ENCODE measurements around the gene TOP3B. TPM values are rescaled to one million over a fixed set of nuclear protein-coding genes. Genes with fewer than 3 reads are reported as not detected.
"Not testable (repeated sequence)": the region's sequence is repeated elsewhere in the genome, so short reads cannot be mapped to it uniquely, and the experiment has no call there.

Gene TOP3B
- total and polyA plus RNA-seq, 2 donors = 17.4 to 18.4 TPM

DNA sequence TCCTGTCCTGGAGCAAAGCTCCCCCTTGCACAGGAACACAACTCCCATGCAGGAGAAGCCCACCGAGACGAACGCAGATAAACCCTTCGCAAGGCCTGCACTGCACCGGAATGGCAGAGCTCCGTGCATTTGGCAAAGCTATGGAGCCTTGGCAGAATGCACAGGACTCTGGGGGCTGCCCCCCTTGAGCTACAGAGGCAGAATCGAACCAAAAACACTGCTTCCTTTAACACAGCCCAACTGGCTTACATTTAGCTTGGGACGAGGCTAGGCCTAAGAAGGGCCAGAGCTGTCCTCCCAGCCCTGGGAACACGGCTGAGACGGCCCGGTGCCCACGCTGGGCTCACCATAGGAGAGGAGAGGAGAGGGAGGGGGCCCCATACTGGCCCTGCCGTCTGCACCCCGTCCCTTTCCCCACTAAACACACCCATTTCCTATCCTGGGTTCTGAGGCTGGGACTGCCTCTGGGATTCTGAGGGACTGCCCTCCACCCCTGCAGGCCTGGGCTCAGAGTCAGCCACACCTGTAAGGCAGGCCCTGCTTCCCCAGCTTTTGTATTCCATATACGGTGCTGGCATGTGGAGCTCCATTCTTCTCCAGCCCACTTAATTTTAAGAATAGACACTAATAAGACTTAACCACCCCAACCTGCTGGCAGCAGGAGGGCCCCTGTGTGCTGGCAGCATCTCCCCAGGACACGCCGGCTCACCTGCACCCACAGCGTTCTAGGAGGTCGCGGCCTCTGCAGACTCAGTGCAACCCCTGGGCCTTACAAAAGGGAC, 62.9 kb downstream of the TOP3B start:
- Histone ChIP-seq H3K4me1 (ENCODE audit: control insufficient read depth in 2 of 2, insufficient read depth in 2 of 2, low read length in 2 of 2) (no peaks in the 10 kb centered on the region), H3K27me3 (ENCODE audit: control insufficient read depth in 2 of 2, insufficient read depth in 1 of 2, low read length in 1 of 2) (no peaks in the 10 kb centered on the region), H3K36me3 (ENCODE audit: control insufficient read depth in 2 of 2, insufficient read depth in 2 of 2, low read length in 1 of 2) (peaks cover 2 to 5% of the 10 kb centered on the region in 2 donors), H3K4me3 (ENCODE audit: low read length in 2 of 2) (no peak overlapping the region), H3K27ac (ENCODE audit: low read depth in 1 of 2, low read length in 1 of 2) (no peak overlapping the region), H3K9me3 (ENCODE audit: control insufficient read depth in 2 of 2, insufficient read depth in 1 of 2, low read length in 1 of 2) (no peaks in the 10 kb centered on the region)
- DNase-seq (ENCODE audit: low read depth in 6 of 9, low spot score in 9 of 9) = no peak
- 97% methylated on average over 20 of the region's 20 CpGs for WGBS

DNA sequence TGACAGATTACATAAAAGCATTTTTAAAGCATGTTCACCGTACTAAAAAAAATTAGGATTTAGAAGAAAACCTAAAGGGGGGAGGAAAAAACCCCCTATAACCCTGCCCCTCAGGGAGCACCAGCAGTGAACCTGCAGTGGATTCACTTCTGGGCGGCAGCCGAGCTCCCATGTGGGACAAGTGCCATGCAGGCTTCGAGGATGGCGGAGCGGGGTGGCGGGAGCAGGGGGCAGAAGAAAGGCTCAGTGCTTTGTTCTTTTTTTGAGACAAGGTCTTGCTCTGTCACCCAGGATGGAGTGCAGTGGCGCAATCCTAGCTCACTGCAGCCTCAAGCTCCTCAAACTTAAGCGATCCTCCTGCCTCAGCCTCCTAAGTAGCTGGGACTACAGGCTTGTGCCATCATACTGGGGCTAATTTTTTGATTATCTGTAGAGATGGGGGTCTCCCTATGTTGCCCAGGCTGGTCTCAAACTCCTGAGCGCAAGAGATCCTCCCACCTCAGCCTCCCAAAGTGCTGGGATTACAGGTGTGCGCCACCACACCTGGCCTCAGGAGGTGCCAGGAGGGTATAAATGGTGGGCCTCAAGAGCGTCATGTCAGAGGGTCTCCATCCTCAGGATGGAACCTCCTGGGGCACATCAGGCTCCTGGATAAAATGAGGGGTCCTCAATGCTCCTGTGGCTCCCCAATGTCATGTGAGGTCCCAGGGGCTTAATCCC, 64.0 kb downstream of the TOP3B start:
- H3K27ac ChIP-seq (ENCODE audit: low read depth in 1 of 2, low read length in 1 of 2) = no peak overlapping the region
- H3K4me3 ChIP-seq (ENCODE audit: low read length in 2 of 2) = no peak overlapping the region
- H3K27me3 ChIP-seq (ENCODE audit: control insufficient read depth in 2 of 2, insufficient read depth in 1 of 2, low read length in 1 of 2) = no peaks in the 10 kb centered on the region
- H3K36me3 ChIP-seq (ENCODE audit: control insufficient read depth in 2 of 2, insufficient read depth in 2 of 2, low read length in 1 of 2) = peaks cover 2 to 5% of the 10 kb centered on the region in 2 donors
- no peaks in the 10 kb centered on the region for H3K9me3 ChIP-seq (ENCODE audit: control insufficient read depth in 2 of 2, insufficient read depth in 1 of 2, low read length in 1 of 2)
- no peak for DNase-seq (ENCODE audit: low read depth in 6 of 9, low spot score in 9 of 9)
- 97% methylated on average over 12 of the region's 12 CpGs for WGBS
- H3K4me1 ChIP-seq (ENCODE audit: control insufficient read depth in 2 of 2, insufficient read depth in 2 of 2, low read length in 2 of 2) = no peaks in the 10 kb centered on the region

DNA sequence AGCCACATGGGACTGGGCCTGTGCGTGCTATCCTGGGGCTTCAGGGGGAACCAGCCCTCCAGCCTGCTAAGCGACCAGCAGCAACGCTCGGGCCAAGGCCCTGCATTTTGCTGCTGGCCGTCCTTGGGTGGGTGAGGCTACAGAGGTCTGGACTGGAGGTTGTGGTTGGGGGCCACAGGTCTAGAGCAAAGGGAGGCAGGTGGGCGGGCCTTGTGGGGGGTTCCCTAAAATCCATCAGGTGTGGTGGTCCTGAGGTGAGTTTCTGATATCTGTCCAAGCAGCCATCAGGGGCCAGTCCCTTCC, 64.7 kb downstream of the TOP3B start:
- H3K4me1 ChIP-seq (ENCODE audit: control insufficient read depth in 2 of 2, insufficient read depth in 2 of 2, low read length in 2 of 2) = no peaks in the 10 kb centered on the region
- no peak overlapping the region for H3K4me3 ChIP-seq (ENCODE audit: low read length in 2 of 2)

DNA sequence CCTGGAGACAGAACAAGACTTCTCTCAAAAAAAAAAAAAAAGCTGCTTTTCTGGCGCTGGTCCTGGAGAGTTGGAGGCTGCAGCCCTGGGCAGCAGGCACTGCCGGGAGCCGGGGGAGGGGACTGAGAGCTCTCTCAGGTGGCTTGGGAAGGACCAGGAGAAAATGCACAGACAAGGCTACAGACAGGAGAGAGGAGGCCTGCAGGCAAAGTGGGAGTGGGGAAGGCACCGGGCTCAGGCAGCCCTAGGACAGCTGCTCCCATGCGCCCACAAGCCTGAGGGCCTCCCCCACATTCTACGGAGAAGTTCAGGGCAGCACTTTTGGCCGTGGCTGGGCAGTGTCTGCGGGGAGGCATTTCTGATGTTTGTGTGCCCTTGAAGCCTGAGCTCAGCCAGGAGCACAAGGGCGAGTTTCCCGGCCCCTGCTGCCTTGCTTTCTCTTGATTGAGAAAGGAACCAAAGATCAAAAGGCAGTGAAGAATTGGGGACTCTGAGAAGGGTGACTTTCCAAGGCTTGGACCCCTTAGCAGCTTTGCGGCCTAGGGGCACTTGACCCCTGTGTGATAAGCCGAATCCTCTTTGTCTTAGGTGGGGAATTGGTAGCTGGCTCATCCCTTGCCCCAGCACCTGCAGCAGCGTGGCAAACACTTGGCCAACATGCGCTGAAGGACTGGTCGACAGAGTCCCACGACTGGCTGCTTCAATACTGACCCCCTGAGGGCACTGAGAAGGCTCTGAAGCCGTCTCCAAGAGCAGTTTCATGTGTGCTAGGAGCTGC, 65.2 kb downstream of the TOP3B start:
- no peaks in the 10 kb centered on the region for H3K27me3 ChIP-seq (ENCODE audit: control insufficient read depth in 2 of 2, insufficient read depth in 1 of 2, low read length in 1 of 2)
- H3K27ac ChIP-seq (ENCODE audit: low read depth in 1 of 2, low read length in 1 of 2) = no peak overlapping the region
- no peak for DNase-seq (ENCODE audit: low read depth in 6 of 9, low spot score in 9 of 9)
- H3K4me3 ChIP-seq (ENCODE audit: low read length in 2 of 2) = no peak overlapping the region
- 92% methylated on average over 17 of the region's 17 CpGs for WGBS
- H3K36me3 ChIP-seq (ENCODE audit: control insufficient read depth in 2 of 2, insufficient read depth in 2 of 2, low read length in 1 of 2) = peaks cover 0 to 2% of the 10 kb centered on the region in 2 donors
- H3K4me1 ChIP-seq (ENCODE audit: control insufficient read depth in 2 of 2, insufficient read depth in 2 of 2, low read length in 2 of 2) = no peaks in the 10 kb centered on the region
- H3K9me3 ChIP-seq (ENCODE audit: control insufficient read depth in 2 of 2, insufficient read depth in 1 of 2, low read length in 1 of 2) = no peaks in the 10 kb centered on the region

More for the DNA sequence above, 64.7 kb downstream of the TOP3B start:
- Histone ChIP-seq H3K27ac (ENCODE audit: low read depth in 1 of 2, low read length in 1 of 2) (no peak overlapping the region), H3K36me3 (ENCODE audit: control insufficient read depth in 2 of 2, insufficient read depth in 2 of 2, low read length in 1 of 2) (peaks cover 2 to 3% of the 10 kb centered on the region in 2 donors), H3K27me3 (ENCODE audit: control insufficient read depth in 2 of 2, insufficient read depth in 1 of 2, low read length in 1 of 2) (no peaks in the 10 kb centered on the region), H3K9me3 (ENCODE audit: control insufficient read depth in 2 of 2, insufficient read depth in 1 of 2, low read length in 1 of 2) (no peaks in the 10 kb centered on the region)
- DNase-seq (ENCODE audit: low read depth in 6 of 9, low spot score in 9 of 9) = no peak
- 96% methylated on average over 6 of the region's 6 CpGs for WGBS

DNA sequence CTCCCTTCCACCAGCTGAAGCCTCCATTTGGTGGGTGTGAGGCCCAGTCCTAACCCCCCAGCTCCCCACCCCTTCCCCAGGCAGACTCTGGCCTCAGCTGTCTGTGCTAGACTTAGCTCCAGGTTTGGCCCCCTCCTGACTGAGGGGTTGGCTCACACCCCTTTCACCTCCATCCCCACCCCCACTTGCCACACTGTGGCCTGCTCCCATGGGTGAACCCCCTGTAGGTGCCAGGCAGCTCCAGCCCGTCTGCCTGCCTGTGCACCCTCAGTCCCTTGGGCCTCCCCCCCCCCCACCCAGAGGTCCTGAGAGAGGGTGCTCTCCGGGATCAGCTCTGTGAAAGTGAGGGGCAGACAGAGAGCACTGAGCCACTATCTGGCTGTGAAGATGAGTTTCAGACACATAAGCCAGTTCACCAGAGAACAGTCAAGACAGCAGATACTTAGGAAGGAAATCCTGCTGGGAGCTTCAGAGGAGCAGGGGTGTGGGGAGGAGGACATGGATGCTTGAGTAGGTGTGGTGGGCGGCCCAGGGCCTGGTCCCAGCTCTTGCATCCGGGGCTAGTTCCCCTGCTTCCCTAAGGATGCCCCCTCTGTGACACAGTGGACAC, 66.2 kb downstream of the TOP3B start:
- Histone ChIP-seq H3K27me3 (ENCODE audit: control insufficient read depth in 2 of 2, insufficient read depth in 1 of 2, low read length in 1 of 2) (no peaks in the 10 kb centered on the region), H3K9me3 (ENCODE audit: control insufficient read depth in 2 of 2, insufficient read depth in 1 of 2, low read length in 1 of 2) (no peaks in the 10 kb centered on the region), H3K36me3 (ENCODE audit: control insufficient read depth in 2 of 2, insufficient read depth in 2 of 2, low read length in 1 of 2) (peaks cover 0 to 2% of the 10 kb centered on the region in 2 donors), H3K4me1 (ENCODE audit: control insufficient read depth in 2 of 2, insufficient read depth in 2 of 2, low read length in 2 of 2) (no peaks in the 10 kb centered on the region), H3K4me3 (ENCODE audit: low read length in 2 of 2) (no peak overlapping the region), H3K27ac (ENCODE audit: low read depth in 1 of 2, low read length in 1 of 2) (no peak overlapping the region)
- DNase-seq (ENCODE audit: low read depth in 6 of 9, low spot score in 9 of 9) = no peak
- 98% methylated on average over 4 of the region's 4 CpGs for WGBS

DNA sequence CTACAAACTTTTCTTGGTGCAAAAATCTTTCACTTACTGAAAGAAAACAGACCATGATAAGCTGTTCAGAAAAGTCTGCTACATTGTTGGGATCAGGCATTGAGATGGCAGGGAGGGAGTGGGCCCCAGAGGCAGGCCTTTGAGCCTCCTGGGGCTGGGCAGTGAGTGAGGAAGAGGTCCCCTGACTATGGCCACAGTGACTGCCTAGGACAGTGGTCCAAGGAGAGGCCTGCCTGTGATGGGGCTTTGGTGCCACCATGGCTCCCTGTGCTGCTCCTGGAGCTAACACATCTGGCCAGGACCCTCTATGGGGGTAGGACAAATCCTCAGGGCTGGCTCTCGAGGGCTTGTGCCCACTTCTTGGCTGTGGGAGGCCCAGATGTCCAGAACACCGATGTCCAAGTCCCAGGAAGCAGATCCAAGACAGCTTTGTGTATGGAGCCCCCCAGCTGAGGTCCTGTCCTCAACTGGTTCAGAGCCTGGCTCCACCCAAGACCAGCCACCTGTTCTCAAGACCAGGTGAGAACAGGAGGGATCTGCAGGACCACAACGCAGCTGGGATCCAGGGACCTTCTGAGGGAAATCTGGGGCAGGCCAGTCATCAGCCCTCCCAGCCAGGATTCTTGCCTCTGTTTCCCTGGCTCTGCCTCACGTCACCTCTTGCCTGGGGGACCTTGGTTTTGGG, 66.8 kb downstream of the TOP3B start:
- no peak overlapping the region for H3K4me3 ChIP-seq (ENCODE audit: low read length in 2 of 2)
- no peaks in the 10 kb centered on the region for H3K4me1 ChIP-seq (ENCODE audit: control insufficient read depth in 2 of 2, insufficient read depth in 2 of 2, low read length in 2 of 2)
- DNase-seq (ENCODE audit: low read depth in 6 of 9, low spot score in 9 of 9) = no peak
- H3K9me3 ChIP-seq (ENCODE audit: control insufficient read depth in 2 of 2, insufficient read depth in 1 of 2, low read length in 1 of 2) = no peaks in the 10 kb centered on the region
- WGBS = 96% methylated on average over 4 of the region's 4 CpGs
- no peaks in the 10 kb centered on the region for H3K27me3 ChIP-seq (ENCODE audit: control insufficient read depth in 2 of 2, insufficient read depth in 1 of 2, low read length in 1 of 2)
- no peak overlapping the region for H3K27ac ChIP-seq (ENCODE audit: low read depth in 1 of 2, low read length in 1 of 2)
- peaks cover 0 to 2% of the 10 kb centered on the region in 2 donors for H3K36me3 ChIP-seq (ENCODE audit: control insufficient read depth in 2 of 2, insufficient read depth in 2 of 2, low read length in 1 of 2)

DNA sequence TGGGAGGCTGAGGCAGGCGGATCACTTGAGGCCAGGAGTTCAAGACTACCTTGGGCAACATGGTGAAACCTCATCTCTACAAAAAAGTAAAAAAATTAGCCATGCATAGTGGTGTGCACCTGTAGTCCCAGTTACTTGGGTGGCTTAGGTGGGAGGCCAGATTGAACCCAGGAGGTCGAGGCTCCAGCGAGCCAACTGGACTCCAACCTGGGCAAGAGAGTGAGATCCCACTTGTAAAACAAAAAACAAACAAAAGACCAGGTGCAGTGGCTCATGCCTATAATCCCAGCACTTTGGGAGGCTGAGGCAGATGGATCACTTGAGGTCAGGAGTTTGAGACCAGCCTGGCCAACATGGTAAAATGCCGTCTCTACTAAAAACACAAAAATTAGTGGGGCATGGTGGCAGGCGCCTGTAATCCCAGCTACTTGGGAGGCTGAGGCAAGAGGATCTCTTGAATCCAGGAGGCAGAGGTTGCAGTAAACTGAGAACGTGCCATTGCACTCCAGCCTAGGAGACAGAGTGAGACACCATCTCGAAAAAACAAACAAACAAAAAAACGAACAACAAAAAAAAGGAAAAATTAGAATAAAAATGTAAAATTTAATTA, 68.4 kb downstream of the TOP3B start:
- DNase-seq (ENCODE audit: low read depth in 6 of 9, low spot score in 9 of 9); H3K36me3 ChIP-seq (ENCODE audit: control insufficient read depth in 2 of 2, insufficient read depth in 2 of 2, low read length in 1 of 2); H3K27ac ChIP-seq (ENCODE audit: low read depth in 1 of 2, low read length in 1 of 2); H3K4me1 ChIP-seq (ENCODE audit: control insufficient read depth in 2 of 2, insufficient read depth in 2 of 2, low read length in 2 of 2); H3K4me3 ChIP-seq (ENCODE audit: low read length in 2 of 2); H3K27me3 ChIP-seq (ENCODE audit: control insufficient read depth in 2 of 2, insufficient read depth in 1 of 2, low read length in 1 of 2); H3K9me3 ChIP-seq (ENCODE audit: control insufficient read depth in 2 of 2, insufficient read depth in 1 of 2, low read length in 1 of 2): not testable (repeated sequence)
- 98% methylated on average over 8 of the region's 8 CpGs for whole genome bisulfite sequencing

DNA sequence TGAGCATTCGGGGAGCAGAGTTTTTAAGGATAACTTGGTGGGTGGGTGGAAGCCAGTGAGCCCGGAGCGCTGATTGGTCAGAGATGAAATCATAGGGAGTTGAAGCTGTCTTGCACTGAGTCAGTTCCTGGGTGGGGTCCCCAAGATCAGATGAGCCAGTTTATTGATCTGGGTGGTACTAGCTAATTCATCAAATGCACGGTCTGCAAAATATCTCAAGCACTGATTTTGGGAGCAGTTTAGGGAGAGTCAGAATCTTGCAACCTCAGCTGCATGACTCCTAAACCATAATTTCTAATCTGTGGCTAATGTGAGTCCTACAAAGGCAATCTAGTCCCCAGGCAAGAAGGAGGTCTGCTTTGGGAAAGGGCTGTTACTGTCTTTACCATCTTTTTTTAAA, 72.2 kb downstream of the TOP3B start:
- 96% methylated on average over 4 of the region's 4 CpGs for WGBS
- DNase-seq (ENCODE audit: low read depth in 6 of 9, low spot score in 9 of 9) = not testable (repeated sequence)

More for the DNA sequence above, 72.2 kb downstream of the TOP3B start:
- not testable (repeated sequence) for H3K27me3 ChIP-seq (ENCODE audit: control insufficient read depth in 2 of 2, insufficient read depth in 1 of 2, low read length in 1 of 2); H3K4me3 ChIP-seq (ENCODE audit: low read length in 2 of 2); H3K36me3 ChIP-seq (ENCODE audit: control insufficient read depth in 2 of 2, insufficient read depth in 2 of 2, low read length in 1 of 2); H3K9me3 ChIP-seq (ENCODE audit: control insufficient read depth in 2 of 2, insufficient read depth in 1 of 2, low read length in 1 of 2); H3K4me1 ChIP-seq (ENCODE audit: control insufficient read depth in 2 of 2, insufficient read depth in 2 of 2, low read length in 2 of 2); H3K27ac ChIP-seq (ENCODE audit: low read depth in 1 of 2, low read length in 1 of 2)
